Thyroid gland (tissue), 4 donors: ENCODE measurements around the gene SCARF1.

Source experiments
- POLR2A ChIP-seq, 2 donors: fragments of 450-650 bp; IDR thresholded peaks; one replicate each; pipeline ENCODE4 v1.6.1; 2017; ENCODE audit warnings: antibody characterized with exemption in 2 of 2, mild to moderate bottlenecking in 2 of 2, moderate library complexity in 1 of 2
- TF ChIP-seq, protein P1 (sequence below), 6 experiments: fragments of 200-600 bp in 3 of 6; fragments of 450-650 bp in 3 of 6; sonication (generic) in 3 of 6; IDR thresholded peaks; one replicate each; pipeline ENCODE4 v1.5.1; 2016 to 2019; ENCODE audit warnings: antibody characterized with exemption in 6 of 6, mild to moderate bottlenecking in 2 of 6, inconsistent platforms in 1 of 6, moderate library complexity in 1 of 6

DNA sequence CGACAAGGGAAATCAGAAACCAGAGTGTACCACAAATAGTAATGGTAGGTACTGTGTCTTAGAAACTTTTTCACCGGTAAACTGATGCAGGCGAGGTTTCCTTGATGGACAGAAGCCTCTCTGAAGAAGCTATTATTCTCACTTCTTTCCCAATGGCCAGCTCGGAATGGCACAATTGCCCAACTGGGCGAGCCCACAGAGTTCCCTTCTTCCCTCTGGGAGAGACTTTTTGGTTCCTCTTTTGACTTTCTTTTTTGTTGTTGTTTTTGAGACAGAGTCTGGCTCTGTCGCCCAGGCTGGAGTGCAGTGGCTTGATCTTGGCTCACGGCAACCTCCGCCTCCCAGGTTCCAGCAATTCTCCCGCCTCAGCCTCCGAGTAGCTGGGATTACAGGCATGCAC is 33.8 kb downstream of the SCARF1 start:
- no peak for TF ChIP-seq POLR2A (IDR thresholded peaks at IDR 0.05)
- TF ChIP-seq, protein P1, sequence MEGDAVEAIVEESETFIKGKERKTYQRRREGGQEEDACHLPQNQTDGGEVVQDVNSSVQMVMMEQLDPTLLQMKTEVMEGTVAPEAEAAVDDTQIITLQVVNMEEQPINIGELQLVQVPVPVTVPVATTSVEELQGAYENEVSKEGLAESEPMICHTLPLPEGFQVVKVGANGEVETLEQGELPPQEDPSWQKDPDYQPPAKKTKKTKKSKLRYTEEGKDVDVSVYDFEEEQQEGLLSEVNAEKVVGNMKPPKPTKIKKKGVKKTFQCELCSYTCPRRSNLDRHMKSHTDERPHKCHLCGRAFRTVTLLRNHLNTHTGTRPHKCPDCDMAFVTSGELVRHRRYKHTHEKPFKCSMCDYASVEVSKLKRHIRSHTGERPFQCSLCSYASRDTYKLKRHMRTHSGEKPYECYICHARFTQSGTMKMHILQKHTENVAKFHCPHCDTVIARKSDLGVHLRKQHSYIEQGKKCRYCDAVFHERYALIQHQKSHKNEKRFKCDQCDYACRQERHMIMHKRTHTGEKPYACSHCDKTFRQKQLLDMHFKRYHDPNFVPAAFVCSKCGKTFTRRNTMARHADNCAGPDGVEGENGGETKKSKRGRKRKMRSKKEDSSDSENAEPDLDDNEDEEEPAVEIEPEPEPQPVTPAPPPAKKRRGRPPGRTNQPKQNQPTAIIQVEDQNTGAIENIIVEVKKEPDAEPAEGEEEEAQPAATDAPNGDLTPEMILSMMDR (IDR thresholded peaks at IDR 0.05), result no peak
